SK-N-SH (cell line): ENCODE results near the gene AUH.

Experiments
- MEF2A ChIP-seq: IDR thresholded peaks from 2 replicates; pipeline ENCODE4 v1.4.0; 2012; ENCODE audit warnings: low read depth, borderline replicate concordance
- YY1 ChIP-seq: IDR thresholded peaks from 2 replicates; pipeline ENCODE4 v1.4.0; 2012; ENCODE audit warnings: low read depth, mild to moderate bottlenecking
- TF ChIP-seq, protein P1 (sequence below): fragments of 200-600 bp; sonication (generic); IDR thresholded peaks from 2 replicates; pipeline ENCODE4 v1.6.1; 2017; ENCODE audit warnings: antibody characterized with exemption, mild to moderate bottlenecking, moderate library complexity

DNA sequence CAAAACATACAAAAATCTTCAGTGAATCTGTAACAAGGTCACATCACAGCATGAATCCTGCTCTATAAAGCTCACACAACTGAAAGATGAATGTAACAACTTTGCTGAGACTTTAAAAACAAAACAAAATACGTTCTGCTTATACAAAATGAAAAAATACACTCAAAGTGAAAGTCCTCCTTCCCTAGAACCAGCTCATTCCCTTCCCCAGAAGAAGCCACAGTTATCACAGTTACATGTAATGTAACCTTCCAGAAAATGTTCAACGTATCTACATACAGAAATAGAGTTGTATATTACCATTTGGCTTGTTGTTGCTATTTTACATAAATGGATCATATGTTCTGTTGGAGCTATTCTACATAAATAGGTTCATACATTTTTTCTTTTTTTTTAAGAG, 2.6 kb downstream of the AUH start:
- TF ChIP-seq, protein P1, sequence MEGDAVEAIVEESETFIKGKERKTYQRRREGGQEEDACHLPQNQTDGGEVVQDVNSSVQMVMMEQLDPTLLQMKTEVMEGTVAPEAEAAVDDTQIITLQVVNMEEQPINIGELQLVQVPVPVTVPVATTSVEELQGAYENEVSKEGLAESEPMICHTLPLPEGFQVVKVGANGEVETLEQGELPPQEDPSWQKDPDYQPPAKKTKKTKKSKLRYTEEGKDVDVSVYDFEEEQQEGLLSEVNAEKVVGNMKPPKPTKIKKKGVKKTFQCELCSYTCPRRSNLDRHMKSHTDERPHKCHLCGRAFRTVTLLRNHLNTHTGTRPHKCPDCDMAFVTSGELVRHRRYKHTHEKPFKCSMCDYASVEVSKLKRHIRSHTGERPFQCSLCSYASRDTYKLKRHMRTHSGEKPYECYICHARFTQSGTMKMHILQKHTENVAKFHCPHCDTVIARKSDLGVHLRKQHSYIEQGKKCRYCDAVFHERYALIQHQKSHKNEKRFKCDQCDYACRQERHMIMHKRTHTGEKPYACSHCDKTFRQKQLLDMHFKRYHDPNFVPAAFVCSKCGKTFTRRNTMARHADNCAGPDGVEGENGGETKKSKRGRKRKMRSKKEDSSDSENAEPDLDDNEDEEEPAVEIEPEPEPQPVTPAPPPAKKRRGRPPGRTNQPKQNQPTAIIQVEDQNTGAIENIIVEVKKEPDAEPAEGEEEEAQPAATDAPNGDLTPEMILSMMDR = no peak
- TF ChIP-seq MEF2A = no peak
- TF ChIP-seq YY1 = no peak
